Fibroblast of pulmonary artery (primary cell): ENCODE data around the gene SLC6A3.
"Not testable (repeated sequence)": the region's sequence is repeated elsewhere in the genome, so short reads cannot be mapped to it uniquely, and the experiment has no call there.

ENCODE experiments used
- DNase-seq: peaks from one replicate; pipeline ENCODE4 v3.0.0-alpha.2; 2010; ENCODE audit warnings: low read depth
- H3K4me3 ChIP-seq: replicated peaks from 2 replicates; pipeline ENCODE4 v1.5.1; 2011; ENCODE audit warnings: low read depth, mild to moderate bottlenecking, control low read depth, low read length, moderate library complexity
- CTCF ChIP-seq: IDR thresholded peaks from 2 replicates; pipeline ENCODE4 v1.5.1; 2011; ENCODE audit warnings: mild to moderate bottlenecking, control low read depth, low read length, inconsistent platforms; ENCODE audit errors: missing control alignments

Gene SLC6A3

DNA sequence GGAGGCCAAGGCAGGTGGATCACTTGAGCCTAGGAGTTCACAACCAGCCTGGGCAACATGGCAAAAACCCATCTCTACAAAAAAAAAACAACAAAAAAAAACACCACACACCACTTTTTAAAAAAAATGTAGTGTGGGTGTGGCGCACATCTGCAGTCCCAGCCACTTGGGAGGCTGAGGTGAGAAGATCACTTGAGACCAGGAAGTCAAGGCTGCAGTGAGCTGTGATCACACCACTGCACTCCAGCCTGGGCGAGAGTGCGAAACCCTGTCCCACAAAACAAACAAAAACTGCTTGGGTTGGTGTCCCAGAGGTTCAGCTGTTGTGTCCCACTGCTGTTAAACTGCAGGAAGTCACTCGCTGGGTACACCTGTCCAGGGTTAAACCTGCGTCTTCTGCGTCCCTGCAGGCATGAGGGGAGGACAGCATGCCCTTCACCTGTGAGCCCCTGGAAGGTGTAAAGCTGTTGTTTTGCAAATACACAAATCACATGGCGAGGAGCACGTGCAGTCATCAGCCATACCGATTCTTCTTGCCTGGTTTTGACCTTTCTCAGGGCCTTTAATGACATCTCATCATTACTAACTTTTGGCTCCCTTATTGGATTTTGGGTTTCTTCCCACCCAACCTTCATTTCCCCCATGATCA lies 71.1 kb downstream of the SLC6A3 start:
- TF ChIP-seq CTCF: no peak
- H3K4me3 ChIP-seq: no peak overlapping the region
- no peak for DNase-seq

GRCh38 chr5:1371972-1372342 lies 73.3 kb downstream of the SLC6A3 start:
- H3K4me3 ChIP-seq: not testable (repeated sequence)

DNA sequence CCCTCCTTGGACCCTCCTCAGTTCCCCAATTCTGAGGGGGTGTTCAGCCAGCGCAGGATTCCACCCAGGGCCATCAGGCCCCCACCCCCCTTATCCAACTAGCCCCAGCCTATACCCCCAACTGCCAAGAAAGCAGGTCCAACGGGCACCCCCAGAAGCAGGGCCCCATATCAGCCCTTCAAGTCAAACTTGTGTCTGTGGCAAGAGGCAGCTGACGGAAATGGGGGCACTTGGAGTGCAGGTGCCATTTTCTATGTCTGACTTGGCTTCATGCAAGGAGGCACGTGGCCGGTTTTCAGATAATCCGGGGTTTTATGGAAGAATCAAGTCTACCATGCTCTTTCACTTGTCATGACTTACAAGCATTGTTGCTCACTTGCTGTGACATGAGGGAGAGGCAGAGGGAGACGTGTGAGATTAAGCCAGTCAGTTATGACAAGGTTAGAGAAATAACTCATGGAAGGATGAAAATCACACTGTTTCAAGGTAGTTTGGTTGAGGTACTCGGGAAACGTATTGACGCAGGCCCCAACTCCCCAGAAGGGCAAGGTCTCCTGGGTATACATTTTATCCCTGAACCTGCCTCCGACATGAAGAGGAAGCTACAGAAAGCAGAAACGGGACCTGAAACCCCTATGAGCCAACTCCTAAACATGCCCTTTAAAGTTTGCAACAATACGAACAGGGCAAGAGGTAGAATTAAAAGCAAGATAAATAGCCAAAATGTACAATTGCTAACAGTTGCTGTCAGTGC lies 73.8 kb downstream of the SLC6A3 start:
- DNase-seq: no peak
- no peak for TF ChIP-seq CTCF
- H3K4me3 ChIP-seq: no peak overlapping the region

More at GRCh38 chr5:1371972-1372342, 73.3 kb downstream of the SLC6A3 start:
- not testable (repeated sequence) for DNase-seq

DNA sequence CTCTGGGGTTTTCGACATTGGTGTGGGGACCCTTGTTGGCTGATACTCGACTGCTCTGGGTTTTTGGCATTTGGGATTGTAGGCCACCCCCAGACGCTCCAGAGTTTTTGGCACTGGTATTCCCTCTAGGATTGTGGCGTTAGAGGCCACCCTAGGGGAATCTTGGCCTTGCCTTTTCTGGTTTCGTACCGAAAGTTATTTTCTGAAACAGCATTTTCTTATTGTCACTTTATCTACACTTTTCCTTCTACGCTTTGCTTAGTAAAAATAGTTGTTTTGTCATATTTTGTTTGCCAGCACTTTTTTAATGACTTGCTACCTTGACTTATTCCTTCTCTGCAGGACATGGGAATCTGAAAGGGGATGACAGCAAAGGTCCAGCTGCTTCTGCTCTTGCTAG lies 75.2 kb downstream of the SLC6A3 start:
- no peak overlapping the region for H3K4me3 ChIP-seq
- DNase-seq: no peak
- no peak for TF ChIP-seq CTCF

DNA sequence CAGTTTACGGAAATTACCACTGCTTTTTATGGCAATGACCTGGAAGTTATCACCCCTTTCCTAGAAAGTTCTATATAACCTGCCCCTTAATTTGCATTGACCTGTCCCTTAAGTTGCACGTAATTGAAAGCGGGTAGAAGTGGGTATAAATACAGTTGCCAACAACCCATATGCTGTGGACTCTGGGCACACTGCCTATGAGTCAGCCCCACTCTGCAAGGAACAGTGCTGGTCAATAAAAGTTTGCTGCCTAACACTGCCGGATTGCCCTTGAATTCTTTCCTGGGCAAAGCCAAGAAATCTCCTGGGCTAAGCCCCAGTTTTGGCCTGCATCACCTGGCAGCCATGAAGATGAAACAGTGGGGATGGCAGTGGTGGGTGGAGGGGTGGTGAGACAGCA lies 76.5 kb downstream of the SLC6A3 start:
- DNase-seq: no peak
- no peak overlapping the region for H3K4me3 ChIP-seq
- TF ChIP-seq CTCF: no peak

DNA sequence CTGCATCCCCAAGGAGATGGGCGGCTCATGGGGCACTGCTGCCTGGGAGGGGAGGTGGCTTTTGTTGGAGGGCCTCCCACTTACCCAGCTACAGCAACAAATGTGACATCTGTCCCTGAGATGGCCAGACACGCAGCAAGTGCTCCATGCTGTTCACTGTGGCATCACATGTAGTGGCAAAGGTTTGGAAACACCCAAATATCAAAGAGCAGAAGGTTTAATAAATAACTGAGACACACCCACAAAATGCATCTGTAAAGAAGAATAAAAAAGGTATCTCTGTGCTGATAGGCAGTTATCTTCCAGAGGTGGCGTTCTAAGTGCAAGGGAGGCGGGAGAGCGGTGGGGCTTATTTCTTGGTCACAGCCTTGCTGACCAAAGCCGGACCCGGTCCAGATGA lies 77.0 kb downstream of the SLC6A3 start:
- TF ChIP-seq CTCF: no peak
- H3K4me3 ChIP-seq: no peak overlapping the region
- no peak for DNase-seq

GRCh38 chr5:1367149-1367548 lies 78.1 kb downstream of the SLC6A3 start:
- no peak for TF ChIP-seq CTCF
- DNase-seq: no peak
- H3K4me3 ChIP-seq: no peak overlapping the region
